GM12878 (cell line): Measurements from ENCODE around the gene NOB1.

ENCODE experiments used
- ATF7 ChIP-seq: fragments of 450-650 bp; IDR thresholded peaks from 2 replicates; pipeline ENCODE4 v1.6.1; 2016; ENCODE audit warnings: low read depth, mild to moderate bottlenecking
- BCL3 ChIP-seq: IDR thresholded peaks from 2 replicates; pipeline ENCODE4 v1.6.1; 2011; ENCODE audit warnings: borderline replicate concordance, low read depth, mild to moderate bottlenecking, moderate library complexity, low read length; ENCODE audit not compliant: insufficient read depth, poor library complexity, severe bottlenecking
- EP300 ChIP-seq, 2 experiments: fragments of 150-350 bp in 1 of 2; IDR thresholded peaks; 2 replicates each; pipeline ENCODE4 v1.6.1; 2011 to 2012; ENCODE audit warnings: low read depth in 2 of 2, low read length in 2 of 2, borderline replicate concordance in 1 of 2, improper control_type of control experiment in 1 of 2, inconsistent platforms in 1 of 2; ENCODE audit not compliant: control insufficient read depth in 1 of 2
- EZH2 ChIP-seq: IDR thresholded peaks from 2 replicates; pipeline ENCODE4 v1.6.1; 2012; ENCODE audit warnings: low read depth, mild to moderate bottlenecking, control low read depth, inconsistent platforms, low read length, borderline replicate concordance; ENCODE audit not compliant: control insufficient read depth
- FOXK2 ChIP-seq: fragments of 450-650 bp; IDR thresholded peaks from 2 replicates; pipeline ENCODE4 v1.6.1; 2017; ENCODE audit warnings: mild to moderate bottlenecking, moderate library complexity
- MEF2A ChIP-seq: IDR thresholded peaks from 2 replicates; pipeline ENCODE4 v1.6.1; 2011; ENCODE audit warnings: low read depth, mild to moderate bottlenecking, low read length, moderate library complexity; ENCODE audit not compliant: insufficient read depth
- POLR2A ChIP-seq: IDR thresholded peaks from 2 replicates; pipeline ENCODE4 v1.6.1; 2011; ENCODE audit warnings: low read depth, mild to moderate bottlenecking, low read length
- RELA ChIP-seq: fragments of 450-650 bp; IDR thresholded peaks from 2 replicates; pipeline ENCODE4 v1.8.0; 2014; ENCODE audit warnings: borderline replicate concordance; ENCODE audit not compliant: partially characterized antibody
- SMC3 ChIP-seq: IDR thresholded peaks from 2 replicates; pipeline ENCODE4 v1.6.1; 2011; ENCODE audit warnings: low read length, improper control_type of control experiment, borderline replicate concordance
- YY1 ChIP-seq: IDR thresholded peaks from 2 replicates; pipeline ENCODE4 v1.6.1; 2011; ENCODE audit warnings: low read depth, mild to moderate bottlenecking, low read length
- TF ChIP-seq, protein P1 (sequence below), 3 experiments: IDR thresholded peaks in 2 of 3; conservative IDR thresholded peaks in 1 of 3; 2 replicates each; pipeline ENCODE4 v1.5.1; 2011; ENCODE audit warnings: low read depth in 3 of 3, low read length in 3 of 3, mild to moderate bottlenecking in 3 of 3, control low read depth in 2 of 3, moderate library complexity in 2 of 3, inconsistent platforms in 1 of 3, mixed read lengths in 1 of 3; ENCODE audit not compliant: control insufficient read depth in 2 of 3, insufficient read depth in 1 of 3; ENCODE audit errors: extremely low read depth in 1 of 3
- TF ChIP-seq, protein P2 (sequence below): IDR thresholded peaks from 2 replicates; pipeline ENCODE4 v1.6.1; 2012; ENCODE audit warnings: low read depth, low read length, improper control_type of control experiment
- TF ChIP-seq, protein P3 (sequence below): IDR thresholded peaks from 2 replicates; pipeline ENCODE4 v1.6.1; 2011; ENCODE audit warnings: low read depth, low read length, improper control_type of control experiment, borderline replicate concordance

GRCh38 chr16:69745959-69746358 lies 8.8 kb downstream of the NOB1 start:
- no peak for TF ChIP-seq SMC3
- TF ChIP-seq, protein P1, sequence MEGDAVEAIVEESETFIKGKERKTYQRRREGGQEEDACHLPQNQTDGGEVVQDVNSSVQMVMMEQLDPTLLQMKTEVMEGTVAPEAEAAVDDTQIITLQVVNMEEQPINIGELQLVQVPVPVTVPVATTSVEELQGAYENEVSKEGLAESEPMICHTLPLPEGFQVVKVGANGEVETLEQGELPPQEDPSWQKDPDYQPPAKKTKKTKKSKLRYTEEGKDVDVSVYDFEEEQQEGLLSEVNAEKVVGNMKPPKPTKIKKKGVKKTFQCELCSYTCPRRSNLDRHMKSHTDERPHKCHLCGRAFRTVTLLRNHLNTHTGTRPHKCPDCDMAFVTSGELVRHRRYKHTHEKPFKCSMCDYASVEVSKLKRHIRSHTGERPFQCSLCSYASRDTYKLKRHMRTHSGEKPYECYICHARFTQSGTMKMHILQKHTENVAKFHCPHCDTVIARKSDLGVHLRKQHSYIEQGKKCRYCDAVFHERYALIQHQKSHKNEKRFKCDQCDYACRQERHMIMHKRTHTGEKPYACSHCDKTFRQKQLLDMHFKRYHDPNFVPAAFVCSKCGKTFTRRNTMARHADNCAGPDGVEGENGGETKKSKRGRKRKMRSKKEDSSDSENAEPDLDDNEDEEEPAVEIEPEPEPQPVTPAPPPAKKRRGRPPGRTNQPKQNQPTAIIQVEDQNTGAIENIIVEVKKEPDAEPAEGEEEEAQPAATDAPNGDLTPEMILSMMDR (IDR thresholded peaks at IDR 0.05 in 2 of 3, conservative IDR thresholded peaks at IDR 0.05 in 1 of 3; ENCODE audit: control insufficient read depth in 2 of 3, extremely low read depth in 1 of 3, insufficient read depth in 1 of 3, low read depth in 3 of 3, low read length in 3 of 3), result no peak
- no peak for TF ChIP-seq ATF7
- no peak for TF ChIP-seq RELA
- no peak for TF ChIP-seq EZH2
- TF ChIP-seq MEF2A, result no peak
- no peak for TF ChIP-seq YY1
- TF ChIP-seq, protein P2, sequence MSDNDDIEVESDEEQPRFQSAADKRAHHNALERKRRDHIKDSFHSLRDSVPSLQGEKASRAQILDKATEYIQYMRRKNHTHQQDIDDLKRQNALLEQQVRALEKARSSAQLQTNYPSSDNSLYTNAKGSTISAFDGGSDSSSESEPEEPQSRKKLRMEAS, result no peak
- no peak for TF ChIP-seq FOXK2
- TF ChIP-seq EP300 (IDR thresholded peaks at IDR 0.05; ENCODE audit: borderline replicate concordance in 1 of 2, control insufficient read depth in 1 of 2, low read depth in 2 of 2, low read length in 2 of 2), result no peak
- TF ChIP-seq POLR2A, result no peak
- TF ChIP-seq BCL3, result no peak
- TF ChIP-seq, protein P3, sequence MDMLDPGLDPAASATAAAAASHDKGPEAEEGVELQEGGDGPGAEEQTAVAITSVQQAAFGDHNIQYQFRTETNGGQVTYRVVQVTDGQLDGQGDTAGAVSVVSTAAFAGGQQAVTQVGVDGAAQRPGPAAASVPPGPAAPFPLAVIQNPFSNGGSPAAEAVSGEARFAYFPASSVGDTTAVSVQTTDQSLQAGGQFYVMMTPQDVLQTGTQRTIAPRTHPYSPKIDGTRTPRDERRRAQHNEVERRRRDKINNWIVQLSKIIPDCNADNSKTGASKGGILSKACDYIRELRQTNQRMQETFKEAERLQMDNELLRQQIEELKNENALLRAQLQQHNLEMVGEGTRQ, result no peak
